ENCODE results near the gene IL22RA1.

DNA sequence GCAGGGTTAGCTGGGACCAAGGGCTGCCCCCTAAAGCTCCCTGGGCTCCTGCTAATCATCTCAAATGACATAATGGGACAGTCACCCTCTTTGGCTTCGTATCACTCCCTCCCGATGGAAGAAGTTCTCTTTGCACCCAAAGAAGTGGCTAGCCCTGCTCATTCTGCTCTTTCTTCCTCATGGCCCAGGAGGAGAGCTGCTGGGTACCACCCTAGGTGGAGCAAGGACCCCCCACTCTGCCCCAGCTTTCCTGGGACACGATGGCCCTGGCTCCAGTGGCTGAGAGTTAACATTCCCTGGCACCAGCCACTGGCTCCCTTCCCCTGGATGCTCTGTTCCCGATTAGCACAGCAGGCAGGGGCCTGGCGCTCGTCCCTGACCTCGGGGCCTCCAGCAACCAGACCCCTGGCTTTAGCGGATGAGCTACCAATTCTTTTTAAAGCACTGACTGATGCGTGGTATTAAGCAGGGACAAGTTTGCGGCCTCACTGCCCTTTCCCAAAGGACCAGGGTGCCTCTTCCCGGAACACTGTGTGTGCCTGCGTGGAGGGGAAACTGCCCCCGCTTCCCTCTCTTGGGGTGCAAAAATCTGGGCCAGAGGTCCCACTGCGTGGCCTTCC is 32.2 kb downstream of the IL22RA1 start:
- TF ChIP-seq, protein P1, sequence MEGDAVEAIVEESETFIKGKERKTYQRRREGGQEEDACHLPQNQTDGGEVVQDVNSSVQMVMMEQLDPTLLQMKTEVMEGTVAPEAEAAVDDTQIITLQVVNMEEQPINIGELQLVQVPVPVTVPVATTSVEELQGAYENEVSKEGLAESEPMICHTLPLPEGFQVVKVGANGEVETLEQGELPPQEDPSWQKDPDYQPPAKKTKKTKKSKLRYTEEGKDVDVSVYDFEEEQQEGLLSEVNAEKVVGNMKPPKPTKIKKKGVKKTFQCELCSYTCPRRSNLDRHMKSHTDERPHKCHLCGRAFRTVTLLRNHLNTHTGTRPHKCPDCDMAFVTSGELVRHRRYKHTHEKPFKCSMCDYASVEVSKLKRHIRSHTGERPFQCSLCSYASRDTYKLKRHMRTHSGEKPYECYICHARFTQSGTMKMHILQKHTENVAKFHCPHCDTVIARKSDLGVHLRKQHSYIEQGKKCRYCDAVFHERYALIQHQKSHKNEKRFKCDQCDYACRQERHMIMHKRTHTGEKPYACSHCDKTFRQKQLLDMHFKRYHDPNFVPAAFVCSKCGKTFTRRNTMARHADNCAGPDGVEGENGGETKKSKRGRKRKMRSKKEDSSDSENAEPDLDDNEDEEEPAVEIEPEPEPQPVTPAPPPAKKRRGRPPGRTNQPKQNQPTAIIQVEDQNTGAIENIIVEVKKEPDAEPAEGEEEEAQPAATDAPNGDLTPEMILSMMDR (IDR thresholded peaks at IDR 0.05) = no peak
- TF ChIP-seq POLR2A (IDR thresholded peaks at IDR 0.05) (no peak), POLR2AphosphoS5 (IDR thresholded peaks at IDR 0.05) (no peak)
